Nephron (organoid): ENCODE results near the gene CACNA1C.

Experiments
- H3K27ac Mint-ChIP-seq, 3 experiments: 2 replicates each; pipeline ENCODE4 v1.8.0; 2020; ENCODE audit warnings: mixed read lengths in 3 of 3, mild to moderate bottlenecking in 2 of 3, moderate library complexity in 1 of 3
- H3K27me3 Mint-ChIP-seq: 2 replicates; pipeline ENCODE4 v1.8.0; 2021; ENCODE audit warnings: low read depth, mild to moderate bottlenecking, moderate library complexity, mixed read lengths
- H3K36me3 Mint-ChIP-seq: 2 replicates; pipeline ENCODE4 v1.8.0; 2020; ENCODE audit warnings: low read depth, mixed read lengths
- H3K4me1 Mint-ChIP-seq: 2 replicates; pipeline ENCODE4 v1.8.0; 2020; ENCODE audit warnings: mixed read lengths
- H3K4me3 Mint-ChIP-seq, 3 experiments: 2 replicates each; pipeline ENCODE4 v1.8.0; 2020; ENCODE audit warnings: mild to moderate bottlenecking in 3 of 3, mixed read lengths in 3 of 3, moderate library complexity in 2 of 3
- H3K9me3 Mint-ChIP-seq: 2 replicates; pipeline ENCODE4 v1.8.0; 2020; ENCODE audit warnings: mixed read lengths
- TF ChIP-seq, protein P1 (sequence below), 3 experiments: fragments of 200-600 bp; sonication (generic); IDR thresholded peaks; one replicate each; pipeline ENCODE4 v1.5.0; 2021; ENCODE audit warnings: antibody characterized with exemption in 3 of 3; ENCODE audit not compliant: unreplicated experiment in 3 of 3

The CACNA1C gene

DNA sequence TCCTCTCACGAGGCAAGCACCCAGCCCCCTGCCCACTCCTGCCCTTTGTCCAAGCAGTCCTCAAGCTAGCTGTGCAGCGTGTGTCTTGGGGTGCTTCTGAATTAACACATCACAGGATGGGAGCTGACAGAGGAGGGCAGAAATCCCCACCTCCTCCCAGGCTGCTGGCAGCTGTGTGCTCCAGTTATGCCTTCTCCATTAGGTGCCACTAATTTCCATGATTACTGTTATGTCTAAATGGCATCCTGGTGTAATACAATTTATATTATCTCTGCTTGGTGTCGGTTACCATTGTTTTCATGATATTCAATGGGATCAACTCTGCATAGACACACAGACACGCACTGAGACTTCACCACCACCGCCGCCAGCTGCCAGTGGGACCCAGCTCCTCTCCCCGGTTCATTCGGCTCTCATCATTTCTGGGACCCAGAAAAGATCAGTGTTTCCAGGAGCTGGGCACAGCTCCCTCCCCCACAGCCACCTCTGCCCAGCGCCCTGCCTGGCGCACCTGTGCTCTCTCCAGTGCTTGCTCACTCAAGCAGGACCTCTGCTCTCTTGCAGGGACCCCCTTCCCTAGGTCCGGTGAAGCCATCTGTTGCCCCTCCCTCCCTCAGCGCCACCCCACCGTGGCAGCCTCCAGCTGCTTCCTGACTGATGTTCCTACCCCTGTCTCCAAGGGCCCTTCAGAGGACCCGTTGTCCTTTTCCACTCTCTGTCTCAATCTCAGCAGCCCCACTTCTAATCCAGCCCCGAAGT is 574.5 kb downstream of the CACNA1C start:
- Mint-ChIP-seq H3K9me3 (no peaks in the 10 kb centered on the region), H3K4me3 (no peak overlapping the region), H3K36me3 (no peaks in the 10 kb centered on the region), H3K27ac (peak overlapping the region in 1 of 3 experiments; percentile 36), H3K4me1 (peaks cover 24% of the 10 kb centered on the region), H3K27me3 (peaks cover 16% of the 10 kb centered on the region)
- TF ChIP-seq, protein P1, sequence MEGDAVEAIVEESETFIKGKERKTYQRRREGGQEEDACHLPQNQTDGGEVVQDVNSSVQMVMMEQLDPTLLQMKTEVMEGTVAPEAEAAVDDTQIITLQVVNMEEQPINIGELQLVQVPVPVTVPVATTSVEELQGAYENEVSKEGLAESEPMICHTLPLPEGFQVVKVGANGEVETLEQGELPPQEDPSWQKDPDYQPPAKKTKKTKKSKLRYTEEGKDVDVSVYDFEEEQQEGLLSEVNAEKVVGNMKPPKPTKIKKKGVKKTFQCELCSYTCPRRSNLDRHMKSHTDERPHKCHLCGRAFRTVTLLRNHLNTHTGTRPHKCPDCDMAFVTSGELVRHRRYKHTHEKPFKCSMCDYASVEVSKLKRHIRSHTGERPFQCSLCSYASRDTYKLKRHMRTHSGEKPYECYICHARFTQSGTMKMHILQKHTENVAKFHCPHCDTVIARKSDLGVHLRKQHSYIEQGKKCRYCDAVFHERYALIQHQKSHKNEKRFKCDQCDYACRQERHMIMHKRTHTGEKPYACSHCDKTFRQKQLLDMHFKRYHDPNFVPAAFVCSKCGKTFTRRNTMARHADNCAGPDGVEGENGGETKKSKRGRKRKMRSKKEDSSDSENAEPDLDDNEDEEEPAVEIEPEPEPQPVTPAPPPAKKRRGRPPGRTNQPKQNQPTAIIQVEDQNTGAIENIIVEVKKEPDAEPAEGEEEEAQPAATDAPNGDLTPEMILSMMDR (IDR thresholded peaks at IDR 0.05; ENCODE audit: unreplicated experiment in 3 of 3) = no peak

DNA sequence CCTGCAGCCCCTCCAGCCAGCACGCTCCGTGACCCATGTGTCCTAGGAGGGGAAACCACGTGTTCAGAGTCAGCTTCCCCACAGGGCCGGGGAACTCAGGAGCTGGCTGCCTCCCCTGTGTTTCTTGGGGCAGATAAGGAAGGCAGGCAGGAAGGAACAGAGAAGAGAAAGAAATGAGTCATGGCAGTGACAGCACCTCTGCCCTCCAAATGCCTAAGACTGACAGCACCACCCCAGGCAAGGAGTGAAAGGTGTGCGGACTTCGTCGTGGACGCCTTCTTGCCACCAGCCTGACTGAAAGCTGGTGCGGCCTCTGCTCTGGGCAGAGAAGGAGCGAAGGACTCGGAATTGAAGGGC is 575.0 kb downstream of the CACNA1C start:
- peaks cover 19% of the 10 kb centered on the region for H3K4me1 Mint-ChIP-seq

DNA sequence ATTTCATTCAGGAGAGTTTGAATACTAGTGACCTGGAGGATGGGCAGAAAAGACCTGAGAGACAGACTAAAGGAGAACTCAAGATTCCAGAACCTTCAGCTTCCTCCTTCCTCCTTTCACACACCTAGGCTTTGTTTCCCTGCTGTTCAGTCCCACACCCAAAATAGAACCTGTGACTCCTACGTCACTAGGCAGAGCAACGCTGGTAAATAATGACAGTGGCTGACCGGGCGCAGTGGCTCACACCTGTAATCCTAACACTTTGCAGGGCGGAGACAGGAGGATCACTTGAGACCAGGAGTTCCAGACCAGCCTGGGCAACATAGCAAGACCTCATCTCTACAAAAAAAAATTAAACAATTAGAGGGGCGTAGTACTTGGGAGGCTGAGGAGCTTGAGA is 575.6 kb downstream of the CACNA1C start:
- no peaks in the 10 kb centered on the region for H3K9me3 Mint-ChIP-seq

More for the DNA sequence above, 575.0 kb downstream of the CACNA1C start:
- Mint-ChIP-seq H3K9me3 (no peaks in the 10 kb centered on the region), H3K4me3 (no peak overlapping the region), H3K27ac (peak overlapping the region in 1 of 3 experiments; percentile 36), H3K36me3 (no peaks in the 10 kb centered on the region), H3K27me3 (peaks cover 13% of the 10 kb centered on the region)
- TF ChIP-seq, protein P1 (IDR thresholded peaks at IDR 0.05; ENCODE audit: unreplicated experiment in 3 of 3) = no peak

DNA sequence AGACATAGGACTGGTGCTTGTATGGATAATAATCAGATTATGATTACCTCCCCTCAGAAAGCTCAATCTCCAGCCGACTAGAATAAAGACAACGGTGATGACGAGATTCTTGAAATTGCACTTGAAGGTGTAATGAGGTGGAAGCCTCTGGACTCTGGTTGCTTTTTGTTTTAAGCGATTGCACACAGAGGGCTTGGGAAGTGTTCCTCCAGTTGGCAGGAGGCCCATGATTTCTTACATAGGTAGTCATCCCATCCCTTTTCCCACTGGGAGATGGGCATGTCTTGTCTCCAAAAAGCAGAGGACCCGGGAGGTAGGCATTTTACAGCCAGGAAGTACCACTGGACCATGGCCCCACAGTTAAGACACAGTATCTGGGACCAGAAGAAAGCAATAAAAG is 576.3 kb downstream of the CACNA1C start:
- TF ChIP-seq, protein P1 (IDR thresholded peaks at IDR 0.05; ENCODE audit: unreplicated experiment in 3 of 3) = no peak
- H3K9me3 Mint-ChIP-seq = peaks cover under 1% of the 10 kb centered on the region
- H3K27me3 Mint-ChIP-seq = peaks cover 13% of the 10 kb centered on the region
- H3K4me1 Mint-ChIP-seq = peaks cover 18% of the 10 kb centered on the region
- no peak overlapping the region for H3K4me3 Mint-ChIP-seq
- no peak overlapping the region for H3K27ac Mint-ChIP-seq
- peaks cover 1% of the 10 kb centered on the region for H3K36me3 Mint-ChIP-seq

More for the DNA sequence above, 575.6 kb downstream of the CACNA1C start:
- TF ChIP-seq, protein P1 (IDR thresholded peaks at IDR 0.05; ENCODE audit: unreplicated experiment in 3 of 3) = no peak
- H3K27ac Mint-ChIP-seq = no peak overlapping the region
- H3K4me3 Mint-ChIP-seq = no peak overlapping the region
- H3K4me1 Mint-ChIP-seq = peaks cover 18% of the 10 kb centered on the region
- peaks cover 13% of the 10 kb centered on the region for H3K27me3 Mint-ChIP-seq
- no peaks in the 10 kb centered on the region for H3K36me3 Mint-ChIP-seq

DNA sequence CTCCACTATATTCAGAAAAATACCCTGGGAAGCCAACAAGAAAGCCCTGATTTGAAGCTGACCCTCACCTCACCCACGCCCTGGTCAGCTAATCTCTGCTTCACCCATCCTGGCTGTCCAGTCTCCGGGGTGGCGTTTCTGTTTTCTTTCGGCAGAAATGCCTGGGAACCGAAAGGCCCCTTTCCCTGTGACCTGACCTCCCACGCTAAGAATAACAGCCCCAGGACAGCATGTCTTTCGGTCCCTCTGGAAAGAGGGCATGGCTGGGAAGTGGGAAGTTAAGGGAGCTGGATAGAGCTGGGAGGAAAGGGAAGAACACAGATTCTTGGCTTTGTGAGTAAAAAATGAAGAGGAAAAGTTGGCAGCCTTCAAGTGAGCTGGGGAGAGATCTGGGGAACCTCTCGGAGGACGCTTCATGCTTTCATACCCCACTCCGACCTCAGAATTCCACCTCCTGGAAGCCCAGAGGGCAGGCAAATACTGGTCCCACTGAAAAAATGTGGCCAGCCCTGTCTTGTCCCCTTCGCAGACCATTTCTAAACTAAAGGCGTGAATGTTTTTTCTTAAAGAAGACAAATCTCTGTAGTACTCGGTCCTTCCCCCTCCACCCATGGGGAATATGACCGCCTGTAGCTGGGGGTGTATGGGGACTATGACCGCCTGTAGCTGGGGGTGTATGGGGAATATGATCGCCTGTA is 579.0 kb downstream of the CACNA1C start:
- Mint-ChIP-seq H3K27ac (peak overlapping the region; percentile 12 to 58 (median 12)), H3K9me3 (peaks cover 6% of the 10 kb centered on the region)

More for the DNA sequence above, 579.0 kb downstream of the CACNA1C start:
- peaks cover 6% of the 10 kb centered on the region for H3K27me3 Mint-ChIP-seq
- peaks cover 18% of the 10 kb centered on the region for H3K4me1 Mint-ChIP-seq
- TF ChIP-seq, protein P1 (IDR thresholded peaks at IDR 0.05; ENCODE audit: unreplicated experiment in 3 of 3) = no peak
- H3K4me3 Mint-ChIP-seq = no peak overlapping the region
- peaks cover 18% of the 10 kb centered on the region for H3K36me3 Mint-ChIP-seq
